ENCODE results near the gene CCHCR1. TPM values are rescaled to one million over a fixed set of nuclear protein-coding genes. Genes with fewer than 3 reads are reported as not detected.

CCHCR1 gene
- polyA plus RNA-seq, 4 donors = 17.3 to 38.3 (median 30.1) TPM

DNA sequence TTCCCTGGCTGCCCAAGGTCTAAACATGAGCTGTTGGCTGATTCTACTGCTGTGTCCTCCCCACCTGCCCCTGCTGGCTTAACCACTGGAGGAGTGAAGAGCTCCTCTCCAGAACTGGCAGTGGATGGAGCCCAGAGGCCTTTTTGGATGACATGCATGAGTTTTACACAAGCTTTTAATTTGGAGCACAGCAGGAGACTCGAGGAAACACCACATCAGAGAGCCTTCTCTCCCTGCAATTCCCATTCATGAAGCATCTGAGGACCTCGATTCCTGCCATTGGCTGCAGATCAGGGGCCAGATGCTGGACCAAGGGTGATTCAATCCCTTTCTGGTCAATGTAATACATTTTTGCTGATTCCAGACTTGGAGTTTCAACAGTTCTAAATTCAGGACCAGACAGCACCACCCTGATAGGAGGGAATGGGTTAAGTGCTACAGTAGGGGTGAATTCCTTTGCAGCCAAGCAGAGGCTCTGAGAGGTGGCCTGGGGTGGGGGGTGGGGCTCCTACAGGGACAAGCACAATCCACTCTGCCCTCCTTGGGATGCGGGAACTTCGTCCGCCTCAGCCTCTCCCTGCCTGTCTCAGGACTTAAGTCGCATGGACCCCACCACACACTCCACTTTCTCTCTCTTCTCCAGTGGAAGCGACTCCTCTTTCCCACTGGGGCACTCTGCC is 43.6 kb downstream of the CCHCR1 start:
- DNase-seq (ENCODE audit: low read depth in 4 of 4, low spot score in 3 of 4) = no peak

DNA sequence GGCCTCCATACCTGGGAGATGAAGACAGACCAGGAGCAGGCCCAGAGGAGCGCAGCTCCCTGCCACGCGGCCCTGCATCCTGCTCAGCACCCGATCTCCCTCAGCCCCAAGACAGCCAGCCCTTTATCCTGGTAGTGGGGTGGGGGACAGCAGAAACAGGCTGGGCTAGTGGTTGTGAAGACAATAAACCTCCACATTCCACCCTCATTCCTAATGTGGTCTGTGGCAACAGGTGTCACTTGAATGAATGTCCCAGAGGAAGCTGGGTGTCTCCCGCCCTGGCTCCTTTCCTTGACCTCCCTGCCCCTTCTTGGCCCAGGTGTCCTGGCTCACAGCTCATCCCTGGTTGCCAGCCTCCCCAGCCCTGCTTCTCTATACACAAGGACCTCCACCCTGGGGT is 45.1 kb downstream of the CCHCR1 start, which contains the start of gene C6orf15:
Gene C6orf15, minus strand, starts transcription at position 98 of the 400 bp plus-strand sequence. Its CDS starts 20 bp downstream, at position 78.
- no peak for DNase-seq (ENCODE audit: low read depth in 4 of 4, low spot score in 3 of 4)

DNA sequence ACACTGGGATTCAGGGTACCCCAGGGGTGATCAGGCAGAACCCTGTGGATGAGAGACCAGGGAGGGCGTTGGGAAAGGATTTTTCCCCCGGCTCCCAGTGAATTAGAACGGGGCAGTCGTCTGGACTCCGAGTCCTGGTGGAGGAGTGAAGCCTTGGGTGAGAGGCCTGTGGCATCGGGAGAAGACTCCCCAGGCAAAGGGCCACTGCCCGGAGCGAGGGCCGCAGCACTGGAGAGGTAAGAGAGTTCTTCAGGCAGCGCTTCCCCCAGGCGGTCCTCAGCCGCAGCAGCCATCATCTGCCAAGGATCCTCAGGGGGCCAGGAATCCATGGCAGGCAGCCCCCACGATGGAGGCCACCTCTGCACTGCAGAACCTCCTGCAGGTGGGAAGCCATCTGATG is 45.9 kb downstream of the CCHCR1 start:
- DNase-seq (ENCODE audit: low read depth in 4 of 4, low spot score in 3 of 4) = no peak

DNA sequence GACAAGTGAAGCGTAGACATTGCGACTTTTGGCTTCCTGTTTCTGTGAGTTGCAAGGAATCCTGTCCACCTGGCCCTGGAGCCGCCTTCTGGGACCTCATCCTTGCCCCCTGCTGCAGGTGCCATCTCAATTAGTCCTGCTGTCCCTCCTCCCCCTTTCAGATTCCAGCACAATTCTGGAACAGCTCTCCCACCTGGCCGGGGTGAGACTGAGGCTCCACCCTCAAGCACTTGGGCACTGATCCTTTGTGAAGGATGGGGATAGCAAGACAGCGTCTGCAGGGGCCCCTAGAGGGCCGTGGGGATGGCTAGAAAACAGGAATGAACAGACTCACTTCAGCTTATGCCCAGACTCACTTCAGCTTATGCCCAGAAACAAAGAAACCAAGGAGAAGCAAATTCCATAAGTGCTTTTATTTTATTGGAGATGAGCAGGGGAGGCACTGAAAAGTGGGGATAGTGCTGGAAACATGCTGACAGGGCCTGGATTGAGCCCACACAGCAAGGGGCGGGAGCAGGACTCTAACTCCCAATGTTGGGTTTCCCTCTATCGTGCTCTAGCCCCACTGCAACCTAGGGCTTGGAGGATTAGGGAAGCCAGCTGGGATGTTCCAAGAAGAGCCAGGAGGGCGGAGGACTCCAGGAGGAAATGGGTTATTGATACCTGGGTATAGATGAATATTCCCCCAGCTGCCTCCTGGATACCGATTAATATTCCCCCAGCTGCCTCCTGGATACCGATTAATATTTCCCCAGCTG is 46.6 kb downstream of the CCHCR1 start:
- no peak for DNase-seq (ENCODE audit: low read depth in 4 of 4, low spot score in 3 of 4)

DNA sequence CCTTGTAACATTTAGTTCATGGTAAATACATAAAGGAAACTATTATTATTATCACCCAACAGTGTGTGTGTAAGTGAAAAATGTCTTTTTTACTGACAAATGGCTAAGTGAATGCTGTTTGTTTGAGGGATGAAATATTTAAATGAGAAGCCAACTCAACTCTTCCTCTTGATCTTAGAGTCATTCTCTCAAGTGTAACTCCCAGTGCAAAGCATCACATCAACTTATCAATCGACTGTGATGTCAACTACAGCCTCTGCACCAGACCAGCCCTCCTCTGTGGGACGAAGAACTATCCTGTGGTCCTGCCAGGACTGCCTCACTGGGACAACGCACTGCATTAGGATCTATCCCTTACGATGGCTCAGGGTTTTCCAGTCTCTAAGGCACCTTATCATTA is 50.5 kb downstream of the CCHCR1 start:
- DNase-seq (ENCODE audit: low read depth in 4 of 4, low spot score in 3 of 4) = no peak

DNA sequence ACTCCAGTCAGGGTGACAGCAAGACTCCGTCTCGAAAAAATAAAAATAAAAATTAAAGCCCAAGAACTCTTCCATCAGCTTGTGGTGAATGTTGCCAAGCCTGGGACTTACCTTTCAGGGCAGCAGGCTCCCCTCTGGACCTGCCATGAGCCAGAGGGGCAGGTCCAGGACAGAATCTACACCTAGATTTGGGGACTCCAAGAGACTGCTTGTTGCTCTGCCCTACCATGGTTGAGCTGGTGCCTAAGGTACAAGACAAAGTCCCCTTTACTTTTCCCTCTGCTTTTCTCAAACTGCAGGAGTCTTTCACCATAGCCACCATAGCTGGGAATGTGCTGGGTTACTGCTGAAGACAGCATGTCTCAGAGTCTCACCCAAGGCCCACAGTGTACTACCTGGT is 54.5 kb downstream of the CCHCR1 start:
- no peak for DNase-seq (ENCODE audit: low read depth in 4 of 4, low spot score in 3 of 4)

DNA sequence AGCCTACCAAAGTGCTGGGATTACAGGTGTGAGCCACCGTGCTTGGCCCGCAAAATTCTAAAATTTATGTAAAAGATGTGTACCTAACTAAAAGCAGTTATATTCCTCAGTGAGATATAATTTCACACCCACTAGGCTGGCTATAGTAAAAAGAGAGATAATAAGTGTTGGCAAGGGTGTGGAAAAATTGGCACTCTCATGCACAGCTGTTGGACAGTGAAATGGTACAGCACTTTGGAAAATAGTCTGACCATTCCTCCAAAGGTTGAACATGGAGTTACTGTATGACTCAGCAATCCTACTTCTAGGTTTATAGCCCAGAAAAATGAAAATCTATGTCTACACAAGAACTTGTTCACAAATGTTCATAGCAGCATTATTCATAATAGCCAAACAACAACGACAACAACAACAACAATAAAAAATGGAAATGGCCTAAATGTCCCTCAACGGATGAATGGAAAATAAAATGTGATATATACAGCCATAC is 59.1 kb downstream of the CCHCR1 start:
- no peak for DNase-seq (ENCODE audit: low read depth in 4 of 4, low spot score in 3 of 4)

DNA sequence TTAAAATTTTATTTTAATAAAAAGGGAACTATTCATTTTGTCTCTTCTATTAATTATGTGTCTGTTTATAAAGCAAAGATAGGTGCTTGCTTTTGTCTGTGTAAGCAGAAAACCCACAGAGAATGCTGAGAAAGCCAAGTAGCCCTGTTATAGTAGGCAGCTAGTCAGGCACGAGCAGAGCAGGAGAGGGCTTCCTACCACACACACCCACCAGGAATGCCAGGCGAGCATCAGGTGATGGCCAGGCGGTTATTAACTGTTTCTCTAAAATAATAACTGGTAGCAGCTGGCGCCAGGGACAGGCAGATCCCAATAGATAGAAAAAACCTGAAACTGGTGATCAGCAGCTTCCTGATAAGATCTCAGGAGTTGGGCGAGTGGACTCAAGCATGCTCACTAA is 60.9 kb downstream of the CCHCR1 start:
- DNase-seq (ENCODE audit: low read depth in 4 of 4, low spot score in 3 of 4) = no peak

DNA sequence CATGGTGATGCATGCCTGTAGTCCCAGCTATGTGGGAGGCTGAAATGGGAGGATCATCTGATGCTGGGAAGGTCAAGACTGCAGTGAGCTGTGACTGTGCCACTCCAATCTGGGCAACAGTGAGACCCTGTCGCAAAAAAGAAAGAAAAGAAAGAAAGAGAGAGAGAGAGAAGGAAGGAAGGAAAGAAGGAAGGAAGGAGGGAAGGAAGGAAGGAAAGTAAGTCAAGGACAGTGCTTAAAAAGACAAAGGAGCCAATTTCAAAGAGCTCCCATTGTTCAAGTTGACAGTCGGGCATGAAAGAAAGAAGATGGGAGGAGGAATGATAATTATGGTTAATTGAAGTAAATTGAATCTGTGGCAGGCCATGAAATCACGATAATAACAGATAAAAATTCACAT is 61.4 kb downstream of the CCHCR1 start:
- DNase-seq (ENCODE audit: low read depth in 4 of 4, low spot score in 3 of 4) = no peak

DNA sequence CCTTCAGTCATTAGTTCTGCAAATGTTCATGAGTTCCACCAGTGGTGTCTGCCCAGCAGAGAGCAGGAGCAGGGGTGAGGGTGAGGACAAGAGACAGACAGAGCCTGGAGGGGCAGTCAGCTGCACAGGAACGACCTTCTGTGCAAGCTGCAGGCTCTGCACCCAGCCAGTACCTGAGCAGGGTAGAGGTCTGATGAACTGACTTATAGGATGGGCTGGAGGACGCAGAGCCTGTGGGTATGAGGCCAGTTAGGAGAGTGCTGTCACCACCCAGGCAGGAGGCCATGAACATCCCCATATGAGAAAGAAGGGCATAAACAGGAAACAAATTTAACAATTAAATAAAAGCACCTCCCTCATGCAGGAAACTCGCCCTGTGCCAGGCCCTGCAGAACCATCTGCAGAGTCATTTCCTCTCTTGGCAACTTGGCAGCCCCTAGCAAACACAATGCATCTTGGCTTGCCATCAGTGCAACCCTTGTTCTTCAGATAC is 63.2 kb downstream of the CCHCR1 start:
- no peak for DNase-seq (ENCODE audit: low read depth in 4 of 4, low spot score in 3 of 4)

DNA sequence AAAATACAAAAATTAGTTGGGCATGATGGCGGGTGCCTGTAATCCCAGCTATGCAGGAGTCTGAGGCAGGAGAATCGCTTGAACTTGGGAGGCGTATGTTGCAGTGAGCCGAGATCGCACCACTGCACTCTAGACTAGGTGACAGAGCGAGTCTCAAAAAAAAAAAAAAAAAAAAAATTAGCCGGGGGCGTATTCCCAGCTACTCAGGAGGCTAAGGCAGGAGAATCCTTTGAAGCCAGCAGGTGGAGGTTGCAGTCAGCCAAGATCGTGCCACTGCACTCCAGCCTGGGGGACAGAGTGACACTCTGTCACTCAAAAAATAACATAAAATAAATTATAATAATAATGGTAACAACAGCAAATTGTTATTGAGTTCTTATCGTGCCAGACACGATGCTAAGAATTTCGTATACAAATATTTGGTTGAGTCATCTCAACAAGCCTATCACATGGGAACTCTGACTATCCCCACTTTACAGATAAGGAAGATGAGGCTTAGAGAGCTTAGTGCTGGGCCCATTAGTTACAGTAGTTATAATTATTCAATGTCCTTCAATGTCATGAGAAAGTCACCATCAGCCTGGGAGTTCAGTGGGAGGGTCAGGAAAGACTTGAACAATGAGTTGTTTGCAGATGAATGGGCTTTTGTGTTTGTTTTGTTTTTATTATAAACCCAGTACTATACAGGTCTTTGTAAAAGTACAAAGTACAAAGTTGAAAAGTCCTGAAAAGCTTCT is 64.7 kb downstream of the CCHCR1 start:
- no peak for DNase-seq (ENCODE audit: low read depth in 4 of 4, low spot score in 3 of 4)

Other genes with a start within 250 kb of the CCHCR1 start
- gene GTF2H4, start 249.6 kb downstream of the CCHCR1 start, polyA plus RNA-seq (ENCODE audit: insufficient read length in 4 of 4) = 10 to 100 TPM; 30.2 to 51.2 (median 44.1) TPM
- gene VARS2, start 243.6 kb downstream of the CCHCR1 start, polyA plus RNA-seq (ENCODE audit: insufficient read length in 4 of 4) = 10 to 100 TPM; 26.1 to 59.5 (median 35.3) TPM
- gene SFTA2, start 225.6 kb downstream of the CCHCR1 start, polyA plus RNA-seq (ENCODE audit: insufficient read length in 4 of 4) = 1 to 10 TPM in 1 of 4 donors, under 1 TPM in 3; 0.16 to 1.0 (median 0.82) TPM
- under 1 TPM in 3 of 4 donors, not detected in 1; 0.03 to 0.09 (median 0.03) TPM for gene MUCL3, start 216.8 kb downstream of the CCHCR1 start, polyA plus RNA-seq (ENCODE audit: insufficient read length in 4 of 4)
- under 1 TPM in 1 of 4 donors, not detected in 3; 0.04 TPM for gene MUC21, start 174.1 kb downstream of the CCHCR1 start, polyA plus RNA-seq (ENCODE audit: insufficient read length in 4 of 4)
- not detected for gene MUC22, start 147.3 kb downstream of the CCHCR1 start, polyA plus RNA-seq (ENCODE audit: insufficient read length in 4 of 4)
- gene C6orf15, start 45.2 kb downstream of the CCHCR1 start, polyA plus RNA-seq (ENCODE audit: insufficient read length in 4 of 4) = under 1 TPM in 1 of 4 donors, not detected in 3; 0.19 TPM
- gene PSORS1C1, start 43.0 kb downstream of the CCHCR1 start, polyA plus RNA-seq (ENCODE audit: insufficient read length in 4 of 4) = 1 to 10 TPM in 1 of 4 donors, under 1 TPM in 1, not detected in 2; 0.19 to 1.0 TPM
- not detected for gene CDSN, start 37.4 kb downstream of the CCHCR1 start, polyA plus RNA-seq (ENCODE audit: insufficient read length in 4 of 4)
- under 1 TPM in 1 of 4 donors, not detected in 3; 0.17 TPM for gene PSORS1C2, start 18.7 kb downstream of the CCHCR1 start, polyA plus RNA-seq (ENCODE audit: insufficient read length in 4 of 4)
- 10 to 100 TPM; 17.3 to 26.0 (median 18.3) TPM for gene TCF19, start 787 bp upstream of the CCHCR1 start, polyA plus RNA-seq (ENCODE audit: insufficient read length in 4 of 4)
- gene POU5F1, start 12.9 kb upstream of the CCHCR1 start, polyA plus RNA-seq (ENCODE audit: insufficient read length in 4 of 4) = 10 to 100 TPM in 1 of 4 donors, 1 to 10 TPM in 2, under 1 TPM in 1; 0.26 to 11.7 (median 2.6) TPM
- 100 to 1,000 TPM in 1 of 4 donors, 10 to 100 TPM in 3; 72.0 to 148 (median 77.4) TPM for gene HLA-C, start 114.3 kb upstream of the CCHCR1 start, polyA plus RNA-seq (ENCODE audit: insufficient read length in 4 of 4)
- 100 to 1,000 TPM; 105 to 177 (median 155) TPM for gene HLA-B, start 199.4 kb upstream of the CCHCR1 start, polyA plus RNA-seq (ENCODE audit: insufficient read length in 4 of 4)
- 10 to 100 TPM in 1 of 4 donors, 1 to 10 TPM in 3; 4.4 to 12.8 (median 8.1) TPM for gene MICA, start 245.8 kb upstream of the CCHCR1 start, polyA plus RNA-seq (ENCODE audit: insufficient read length in 4 of 4)